ENCODE data around the gene ACSS3.

The ACSS3 gene

DNA sequence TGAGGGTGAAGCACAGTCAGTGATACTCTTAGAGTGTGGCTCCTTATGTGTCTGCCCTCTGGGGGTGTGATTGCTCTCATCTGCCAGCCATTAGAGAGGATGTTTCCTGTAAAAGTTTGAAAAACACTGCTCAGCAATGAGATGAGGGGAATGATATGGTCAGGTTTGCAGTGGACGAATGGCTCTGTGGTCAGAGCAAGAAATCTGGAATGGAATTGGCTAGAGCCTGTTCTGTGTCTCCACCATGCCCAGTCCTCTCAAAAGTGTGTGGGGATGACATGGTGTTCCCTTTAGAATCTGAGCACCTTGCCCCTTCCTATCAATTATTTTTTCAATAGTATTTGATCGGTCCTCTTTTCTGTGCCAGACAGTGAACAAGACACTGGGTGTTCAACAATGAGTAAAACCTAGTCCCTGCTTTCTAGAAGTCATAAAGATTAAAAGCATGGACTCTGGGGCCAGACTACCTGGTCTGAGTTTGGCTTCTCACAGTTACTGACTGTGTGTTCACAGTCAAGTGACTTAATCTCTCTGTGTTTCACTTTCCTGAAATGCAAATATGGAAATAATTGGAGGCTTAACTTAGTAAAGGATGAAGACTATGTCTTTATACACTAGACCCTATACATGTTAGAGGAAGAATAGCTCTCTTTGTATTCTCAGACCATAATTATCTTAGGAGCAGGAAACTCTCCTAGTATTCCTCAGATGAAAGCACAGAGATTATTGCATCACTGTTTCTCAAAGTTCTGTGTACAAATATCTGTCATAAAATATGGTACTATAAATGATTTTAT, 1.6 kb downstream of the ACSS3 start:
- TF ChIP-seq Cebpa-rat (IDR thresholded peaks at IDR 0.05): no peak
- no peak overlapping the region for H3K4me3 ChIP-seq
- no peaks in the 10 kb centered on the region for H4K20me1 ChIP-seq
- H3K4me1 ChIP-seq: peaks cover 0 to 2% (median 0%) of the 10 kb centered on the region in 10 experiments; a peak in 3 of 20 replicates
- H3K4me2 ChIP-seq: no peak overlapping the region
- peaks cover 0 to 10% (median 0%) of the 10 kb centered on the region in 11 experiments; a peak in 3 of 22 replicates for H3K9me3 ChIP-seq (replicated peaks in 1 of 11)
- H3K27me3 ChIP-seq: no peaks in the 10 kb centered on the region
- no peak overlapping the region for H3K9ac ChIP-seq
- no peak overlapping the region for H3K27ac ChIP-seq
- no peaks in the 10 kb centered on the region for H3K36me3 ChIP-seq

DNA sequence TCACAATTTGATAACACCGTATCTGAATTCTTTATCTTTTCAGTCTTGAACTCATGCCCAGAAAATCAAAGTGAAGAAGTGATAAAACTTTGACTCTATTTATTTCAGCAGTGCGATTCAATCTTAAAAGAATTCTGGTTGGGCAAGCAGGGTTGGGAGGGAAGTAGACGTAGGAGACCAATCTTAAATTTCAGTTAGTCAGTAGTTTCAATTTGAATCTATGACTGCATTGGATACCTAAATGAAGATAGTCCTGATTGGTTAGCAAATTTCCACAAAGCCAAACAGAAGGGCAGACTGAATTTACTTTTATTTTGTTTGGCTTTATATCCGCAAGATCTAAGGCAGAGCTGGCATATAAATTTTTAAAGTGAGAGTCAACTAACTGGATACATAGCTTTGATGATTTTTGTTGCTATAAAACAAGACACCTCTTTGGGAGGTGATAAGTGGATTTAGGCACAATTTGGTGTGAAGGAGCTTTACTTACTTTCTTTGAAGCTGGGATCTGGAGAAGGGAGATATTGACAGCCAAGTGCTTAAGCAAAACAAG, 2.6 kb downstream of the ACSS3 start:
- Histone ChIP-seq H3K27me3 (no peaks in the 10 kb centered on the region), H3K27ac (no peak overlapping the region), H4K20me1 (no peaks in the 10 kb centered on the region), H3K9ac (no peak overlapping the region), H3K4me1 (peaks cover 0 to 13% (median 0%) of the 10 kb centered on the region in 10 experiments; a peak in 4 of 20 replicates), H3K9me3 (replicated peaks in 1 of 11) (peaks cover 0 to 10% (median 0%) of the 10 kb centered on the region in 11 experiments; a peak in 3 of 22 replicates), H3K4me3 (no peak overlapping the region), H3K4me2 (no peak overlapping the region), H3K36me3 (no peaks in the 10 kb centered on the region)
- TF ChIP-seq Cebpa-rat (IDR thresholded peaks at IDR 0.05): no peak

GRCh38 chr12:81081726-81082125, 3.8 kb downstream of the ACSS3 start:
- H3K36me3 ChIP-seq: no peaks in the 10 kb centered on the region
- TF ChIP-seq Cebpa-rat (IDR thresholded peaks at IDR 0.05): no peak
- H4K20me1 ChIP-seq: no peaks in the 10 kb centered on the region
- H3K27me3 ChIP-seq: no peaks in the 10 kb centered on the region
- no peak overlapping the region for H3K27ac ChIP-seq
- H3K9ac ChIP-seq: no peak overlapping the region
- peaks cover 0 to 10% (median 0%) of the 10 kb centered on the region in 11 experiments; a peak in 3 of 22 replicates for H3K9me3 ChIP-seq (replicated peaks in 1 of 11)
- peaks cover 0 to 16% (median 0%) of the 10 kb centered on the region in 10 experiments; a peak in 4 of 20 replicates for H3K4me1 ChIP-seq
- H3K4me2 ChIP-seq: no peak overlapping the region
- H3K4me3 ChIP-seq: no peak overlapping the region

- no peak overlapping the region for H3K4me3 ChIP-seq
- H3K9me3 ChIP-seq (replicated peaks in 1 of 11): peaks cover 0 to 4% (median 0%) of the 10 kb centered on the region in 11 experiments; a peak in 3 of 22 replicates
- H3K36me3 ChIP-seq: no peaks in the 10 kb centered on the region
- peaks cover 0 to 16% (median 0%) of the 10 kb centered on the region in 10 experiments; a peak in 4 of 20 replicates for H3K4me1 ChIP-seq
- H4K20me1 ChIP-seq: no peaks in the 10 kb centered on the region
- no peak overlapping the region for H3K9ac ChIP-seq
- H3K27me3 ChIP-seq: no peaks in the 10 kb centered on the region
- H3K27ac ChIP-seq: no peak overlapping the region
- H3K4me2 ChIP-seq: no peak overlapping the region
- TF ChIP-seq Cebpa-rat (IDR thresholded peaks at IDR 0.05): no peak
Measured at GRCh38 chr12:81083018-81083417, 5.1 kb downstream of the ACSS3 start.

DNA sequence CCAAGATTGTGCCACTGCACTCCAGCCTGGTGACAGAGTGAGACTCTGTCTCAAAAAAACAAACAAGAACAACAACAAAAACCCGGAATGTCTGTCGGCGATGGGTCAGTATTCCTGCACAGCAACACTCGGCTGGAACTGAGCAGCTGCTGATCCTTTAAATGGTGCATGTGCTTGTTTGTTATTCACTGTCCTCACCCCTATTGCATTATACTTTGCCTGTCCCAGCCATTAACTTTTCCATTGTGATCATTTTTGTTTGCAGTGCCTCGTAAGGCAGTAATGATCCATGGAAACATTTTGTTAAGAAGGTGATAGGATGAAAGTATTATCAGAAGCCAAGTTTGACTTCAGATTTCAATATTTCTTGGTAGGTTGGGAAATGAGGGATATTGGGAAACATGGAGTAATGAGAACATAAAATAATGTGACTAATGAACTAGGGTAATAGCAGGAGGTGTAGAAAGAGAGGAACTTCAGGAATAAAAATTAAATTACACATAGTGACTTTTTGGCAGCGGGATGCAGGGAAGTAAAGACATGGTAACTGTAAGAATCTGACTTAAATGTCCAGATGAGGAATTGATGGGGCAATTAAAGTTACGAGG, 6.1 kb downstream of the ACSS3 start:
- no peak for TF ChIP-seq Cebpa-rat (IDR thresholded peaks at IDR 0.05)
- H3K27ac ChIP-seq: no peak overlapping the region
- no peaks in the 10 kb centered on the region for H3K36me3 ChIP-seq
- H3K9me3 ChIP-seq (replicated peaks in 1 of 11): no peaks in the 10 kb centered on the region
- no peaks in the 10 kb centered on the region for H3K27me3 ChIP-seq
- no peak overlapping the region for H3K4me2 ChIP-seq
- no peaks in the 10 kb centered on the region for H4K20me1 ChIP-seq
- H3K9ac ChIP-seq: no peak overlapping the region
- peaks cover 0 to 16% (median 0%) of the 10 kb centered on the region in 10 experiments; a peak in 4 of 20 replicates for H3K4me1 ChIP-seq
- H3K4me3 ChIP-seq: no peak overlapping the region

DNA sequence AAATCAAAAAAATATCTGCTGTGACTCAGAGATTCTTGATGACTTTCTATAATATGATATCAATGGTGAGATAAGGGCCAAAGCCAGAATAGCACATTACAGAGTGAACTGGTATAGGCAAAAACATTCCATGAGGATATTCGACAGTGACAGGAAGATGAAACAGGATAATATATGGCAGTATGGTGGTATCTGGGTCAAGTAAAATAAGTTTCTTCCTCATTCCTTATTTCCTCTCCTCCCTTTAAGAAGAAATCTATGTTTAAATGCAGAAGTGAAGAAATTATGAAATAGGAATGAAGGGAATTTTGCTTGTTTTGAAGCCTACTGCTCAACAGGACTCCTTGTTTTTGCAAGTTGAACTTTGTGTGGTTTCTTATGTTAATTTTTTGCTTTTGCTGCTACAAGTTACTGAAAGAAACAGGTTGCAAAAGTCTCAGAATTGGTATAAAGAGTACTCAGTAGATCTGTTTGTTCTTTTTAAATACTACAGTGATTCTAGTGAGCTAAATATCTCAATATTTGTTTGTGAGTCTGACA, 7.0 kb downstream of the ACSS3 start:
- Histone ChIP-seq H4K20me1 (no peaks in the 10 kb centered on the region), H3K36me3 (no peaks in the 10 kb centered on the region), H3K9me3 (replicated peaks in 1 of 11) (no peaks in the 10 kb centered on the region), H3K4me1 (peaks cover 0 to 16% (median 0%) of the 10 kb centered on the region in 10 experiments; a peak in 4 of 20 replicates), H3K27me3 (no peaks in the 10 kb centered on the region), H3K4me3 (no peak overlapping the region), H3K27ac (no peak overlapping the region; a peak in 1 of 22 replicates), H3K9ac (no peak overlapping the region), H3K4me2 (peak overlapping the region in 2 of 11 experiments; percentile 49 to 70; a peak in 3 of 22 replicates)
- TF ChIP-seq Cebpa-rat (IDR thresholded peaks at IDR 0.05): no peak

DNA sequence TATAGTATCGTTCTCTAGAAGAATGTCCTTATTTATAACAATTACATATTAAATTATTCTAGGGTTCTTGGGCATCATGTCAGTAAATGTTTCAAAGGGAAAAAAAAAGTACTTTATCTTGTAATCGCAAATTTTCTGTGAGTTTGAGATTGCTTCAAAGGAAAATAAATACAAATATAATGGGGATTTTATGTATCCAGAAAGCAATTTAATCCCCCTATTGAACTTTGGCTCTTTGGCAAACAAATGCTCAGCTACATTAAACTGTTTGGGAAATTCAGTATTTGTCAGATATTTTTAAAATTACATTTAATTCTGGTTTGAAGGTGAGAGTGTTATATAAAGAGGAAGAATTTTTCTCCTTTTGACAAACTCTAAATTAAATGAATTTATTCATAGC, 8.0 kb downstream of the ACSS3 start:
- peak overlapping the region in 1 of 11 experiments; percentile 70; a peak in 1 of 22 replicates for H3K4me2 ChIP-seq

GRCh38 chr12:81086342-81086741, 8.5 kb downstream of the ACSS3 start:
- Histone ChIP-seq H3K9me3 (replicated peaks in 1 of 11) (no peaks in the 10 kb centered on the region), H3K4me2 (no peak overlapping the region), H4K20me1 (no peaks in the 10 kb centered on the region), H3K27ac (no peak overlapping the region), H3K9ac (no peak overlapping the region), H3K36me3 (no peaks in the 10 kb centered on the region), H3K4me3 (no peak overlapping the region), H3K27me3 (no peaks in the 10 kb centered on the region), H3K4me1 (peaks cover 0 to 16% (median 0%) of the 10 kb centered on the region in 10 experiments; a peak in 4 of 20 replicates)
- TF ChIP-seq Cebpa-rat (IDR thresholded peaks at IDR 0.05): 0 out of 22 replicates have a peak, but pooled peaks of 1 of the 11 experiments have one; percentile 25

More for the DNA sequence above, 8.0 kb downstream of the ACSS3 start:
- Histone ChIP-seq H3K9me3 (replicated peaks in 1 of 11) (no peaks in the 10 kb centered on the region), H3K4me3 (no peak overlapping the region), H4K20me1 (no peaks in the 10 kb centered on the region), H3K4me1 (peaks cover 0 to 16% (median 0%) of the 10 kb centered on the region in 10 experiments; a peak in 4 of 20 replicates), H3K27ac (no peak overlapping the region), H3K27me3 (no peaks in the 10 kb centered on the region), H3K9ac (no peak overlapping the region), H3K36me3 (no peaks in the 10 kb centered on the region)
- no peak for TF ChIP-seq Cebpa-rat (IDR thresholded peaks at IDR 0.05)

- Histone ChIP-seq H3K4me2 (no peak overlapping the region), H3K4me3 (no peak overlapping the region), H3K9ac (no peak overlapping the region), H3K27ac (no peak overlapping the region), H3K27me3 (no peaks in the 10 kb centered on the region), H4K20me1 (no peaks in the 10 kb centered on the region), H3K9me3 (replicated peaks in 1 of 11) (no peaks in the 10 kb centered on the region), H3K4me1 (peaks cover 0 to 16% (median 0%) of the 10 kb centered on the region in 10 experiments; a peak in 4 of 20 replicates), H3K36me3 (no peaks in the 10 kb centered on the region)
- TF ChIP-seq Cebpa-rat (IDR thresholded peaks at IDR 0.05): no peak
Measured at GRCh38 chr12:81088221-81088620, 10.3 kb downstream of the ACSS3 start.
